K562 (cell line): Measurements from ENCODE around the gene OOSP2.

ENCODE experiments used
- CBFB ChIP-seq: sonication (generic); formaldehyde crosslinking; IDR thresholded peaks from 2 replicates; pipeline ENCODE4 v1.4.0; 2020; ENCODE audit warnings: mild to moderate bottlenecking, missing genetic modification reagents
- CBX8 ChIP-seq: fragments of 200-600 bp; sonication (generic); IDR thresholded peaks from 2 replicates; pipeline ENCODE4 v1.6.1; 2012; ENCODE audit warnings: borderline replicate concordance, mixed run types, low read depth, mild to moderate bottlenecking, moderate library complexity, mixed read lengths, low read length, control low read depth, inconsistent platforms; ENCODE audit not compliant: poor library complexity, severe bottlenecking; ENCODE audit errors: extremely low read depth
- EP300 ChIP-seq: IDR thresholded peaks from 2 replicates; pipeline ENCODE4 v1.6.1; 2012; ENCODE audit warnings: low read length, improper control_type of control experiment
- JUNB ChIP-seq: fragments of 450-650 bp; formaldehyde crosslinking; conservative IDR thresholded peaks from 2 replicates; pipeline ENCODE4 v1.4.0; 2020; ENCODE audit warnings: mild to moderate bottlenecking
- TCF7 ChIP-seq: sonication (generic); IDR thresholded peaks from 2 replicates; pipeline ENCODE4 v1.6.1; 2016; ENCODE audit warnings: antibody characterized with exemption, borderline replicate concordance
- TF ChIP-seq, protein P1 (sequence below): fragments of 450-650 bp; IDR thresholded peaks from 2 replicates; pipeline ENCODE4 v1.6.1; 2017; ENCODE audit warnings: antibody characterized with exemption

DNA sequence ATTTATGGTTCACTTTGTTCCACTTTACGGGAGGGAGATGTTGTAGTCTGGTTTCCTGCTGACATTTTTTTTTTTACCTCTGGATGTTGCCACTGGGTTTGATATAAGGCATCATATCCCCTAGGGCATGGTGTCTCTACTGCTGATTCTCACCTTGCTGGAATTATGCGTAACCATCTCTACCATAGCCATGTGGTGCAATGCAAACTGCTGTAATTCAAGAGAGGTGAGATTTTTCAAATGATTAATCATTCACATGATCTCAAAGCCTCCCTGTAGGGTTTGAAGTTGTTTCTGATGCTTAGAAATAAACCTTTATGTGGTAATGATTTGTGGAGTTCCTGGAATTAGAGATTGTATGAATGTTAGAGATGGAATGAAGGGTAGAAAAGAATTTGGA lies 29.2 kb downstream of the OOSP2 start:
- no peak for TF ChIP-seq CBFB (CRISPR knock-in tag)
- TF ChIP-seq, protein P1, sequence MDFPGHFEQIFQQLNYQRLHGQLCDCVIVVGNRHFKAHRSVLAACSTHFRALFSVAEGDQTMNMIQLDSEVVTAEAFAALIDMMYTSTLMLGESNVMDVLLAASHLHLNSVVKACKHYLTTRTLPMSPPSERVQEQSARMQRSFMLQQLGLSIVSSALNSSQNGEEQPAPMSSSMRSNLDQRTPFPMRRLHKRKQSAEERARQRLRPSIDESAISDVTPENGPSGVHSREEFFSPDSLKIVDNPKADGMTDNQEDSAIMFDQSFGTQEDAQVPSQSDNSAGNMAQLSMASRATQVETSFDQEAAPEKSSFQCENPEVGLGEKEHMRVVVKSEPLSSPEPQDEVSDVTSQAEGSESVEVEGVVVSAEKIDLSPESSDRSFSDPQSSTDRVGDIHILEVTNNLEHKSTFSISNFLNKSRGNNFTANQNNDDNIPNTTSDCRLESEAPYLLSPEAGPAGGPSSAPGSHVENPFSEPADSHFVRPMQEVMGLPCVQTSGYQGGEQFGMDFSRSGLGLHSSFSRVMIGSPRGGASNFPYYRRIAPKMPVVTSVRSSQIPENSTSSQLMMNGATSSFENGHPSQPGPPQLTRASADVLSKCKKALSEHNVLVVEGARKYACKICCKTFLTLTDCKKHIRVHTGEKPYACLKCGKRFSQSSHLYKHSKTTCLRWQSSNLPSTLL: no peak
- TF ChIP-seq CBX8: no peak
- no peak for TF ChIP-seq JUNB (CRISPR knock-in tag)
- TF ChIP-seq EP300: no peak
- no peak for TF ChIP-seq TCF7
